K562 (cell line): ENCODE results near the gene GET3. TPM values are rescaled to one million over a fixed set of nuclear protein-coding genes. Genes with fewer than 3 reads are reported as not detected.
A peak's percentile ranks its signal among the peaks of the same experiment; 100 is the strongest.

Experiments
- ARID3B ChIP-seq: fragments of 250-450 bp; sonication (Bioruptor Pico); IDR thresholded peaks from 2 replicates; pipeline ENCODE4 v1.4.0; 2020; ENCODE audit warnings: borderline replicate concordance
- BRCA1 ChIP-seq, 2 experiments: fragments of 450-650 bp in 1 of 2; sonication (generic) in 1 of 2; formaldehyde crosslinking in 1 of 2; IDR thresholded peaks; 2 replicates each; pipeline versions ENCODE4 v1.5.0 to v1.6.1; 2017 to 2020; ENCODE audit warnings: mild to moderate bottlenecking in 1 of 2, missing genetic modification reagents in 1 of 2
- EHMT2 ChIP-seq: fragments of 450-650 bp; IDR thresholded peaks from 2 replicates; pipeline ENCODE4 v1.6.1; 2018; ENCODE audit warnings: antibody characterized with exemption
- IRF2 ChIP-seq: sonication (generic); formaldehyde crosslinking; IDR thresholded peaks from 2 replicates; pipeline ENCODE4 v1.8.1; 2022; ENCODE audit warnings: mild to moderate bottlenecking, missing genetic modification reagents
- NR4A1 ChIP-seq, 2 experiments: fragments of 250-450 bp in 1 of 2; fragments of 450-650 bp in 1 of 2; sonication (Bioruptor Pico) in 1 of 2; IDR thresholded peaks; 2 replicates each; pipeline versions ENCODE4 v1.4.0 to v1.6.1; 2016 to 2020; ENCODE audit warnings: mild to moderate bottlenecking in 2 of 2, missing compliant biosample characterization in 1 of 2, missing genetic modification characterization in 1 of 2, moderate library complexity in 1 of 2
- PCBP1 ChIP-seq: fragments of 200-400 bp; formaldehyde crosslinking; IDR thresholded peaks from 2 replicates; pipeline ENCODE4 v1.6.1; 2018; ENCODE audit warnings: mild to moderate bottlenecking, low read depth, low read length; ENCODE audit not compliant: poor library complexity, severe bottlenecking
- POLR2G ChIP-seq: fragments of 200-400 bp; formaldehyde crosslinking; IDR thresholded peaks from 2 replicates; pipeline ENCODE4 v1.6.1; 2017; ENCODE audit warnings: low read depth, mild to moderate bottlenecking, antibody characterized with exemption, low read length, moderate library complexity
- RUNX1 ChIP-seq: sonication (generic); IDR thresholded peaks from 2 replicates; pipeline ENCODE4 v1.6.1; 2016; ENCODE audit warnings: antibody characterized with exemption, low read depth
- SAFB ChIP-seq: fragments of 200-400 bp; formaldehyde crosslinking; IDR thresholded peaks from 2 replicates; pipeline ENCODE4 v1.6.1; 2017; ENCODE audit warnings: low read depth, low read length, borderline replicate concordance
- SPI1 ChIP-seq: IDR thresholded peaks from 2 replicates; pipeline ENCODE4 v1.6.1; 2011; ENCODE audit warnings: low read depth, low read length, control low read depth, borderline replicate concordance
- SRSF9 ChIP-seq: fragments of 200-400 bp; formaldehyde crosslinking; IDR thresholded peaks from 2 replicates; pipeline ENCODE4 v1.6.1; 2017; ENCODE audit warnings: low read depth, low read length, borderline replicate concordance
- YY1 ChIP-seq, 3 experiments: IDR thresholded peaks; 2 replicates each; pipeline ENCODE4 v1.6.1; 2011; ENCODE audit warnings: low read length in 2 of 3, mild to moderate bottlenecking in 2 of 3, moderate library complexity in 2 of 3, borderline replicate concordance in 1 of 3, control low read depth in 1 of 3, low read depth in 1 of 3; ENCODE audit not compliant: insufficient read depth in 3 of 3, insufficient replicate concordance in 2 of 3, control insufficient read depth in 1 of 3, insufficient read length in 1 of 3; ENCODE audit errors: extremely low read depth in 1 of 3
- ZBTB11 ChIP-seq, 3 experiments: fragments of 200-800 bp in 1 of 3; fragments of 250-450 bp in 1 of 3; fragments of 450-650 bp in 1 of 3; sonication (Bioruptor Pico) in 1 of 3; sonication (Bioruptor generic) in 1 of 3; formaldehyde crosslinking in 1 of 3; IDR thresholded peaks; 2 replicates each; pipeline versions ENCODE4 v1.6.1 to v1.8.0; 2016 to 2022; ENCODE audit warnings: mild to moderate bottlenecking in 2 of 3, missing genetic modification characterization in 2 of 3, missing compliant biosample characterization in 1 of 3, moderate library complexity in 1 of 3
- ZFP30 ChIP-seq: fragments of 250-450 bp; sonication (Bioruptor Pico); IDR thresholded peaks from 2 replicates; pipeline ENCODE4 v1.8.0; 2022; ENCODE audit warnings: moderate library complexity, mild to moderate bottlenecking, inconsistent platforms, borderline replicate concordance
- ZNF124 ChIP-seq: sonication (generic); formaldehyde crosslinking; IDR thresholded peaks from 2 replicates; pipeline ENCODE4 v1.8.1; 2022; ENCODE audit warnings: missing genetic modification reagents
- ZNF282 ChIP-seq: sonication (generic); formaldehyde crosslinking; IDR thresholded peaks from 2 replicates; pipeline ENCODE4 v1.8.1; 2023; ENCODE audit warnings: missing genetic modification reagents
- ZSCAN32 ChIP-seq: fragments of 450-650 bp; formaldehyde crosslinking; IDR thresholded peaks from 2 replicates; pipeline ENCODE4 v1.4.0; 2020; ENCODE audit warnings: mild to moderate bottlenecking, moderate library complexity
- polyA plus RNA-seq, 8 experiments: library from polyadenylated mRNA; depleted of rRNA in 4 of 8; stranded (reverse) in 5 of 8; unstranded in 3 of 8; fragments of >200 nt; fragmentation: Nextera tagmentation in 2 of 8; fragmentation: Illumina TruSeq in 1 of 8; extraction: Ambion mirVana in 2 of 8; extraction: Trizol in 1 of 8; gene quantifications; 2 replicates each; pipeline versions ENCODE4 v1.2.1 to v1.2.3, GENCODE V29; 2011 to 2014; ENCODE audit warnings: inconsistent platforms in 1 of 8, missing spikeins in 1 of 8
- total RNA-seq, 7 experiments: library from RNA; depleted of rRNA in 6 of 7; stranded (reverse); fragments of >200 nt in 6 of 7; fragmentation: Illumina TruSeq in 2 of 7; extraction: Trizol in 2 of 7; gene quantifications; 2 replicates each; pipeline versions ENCODE4 v1.2.1 to v1.2.3, GENCODE V29; 2011 to 2021; ENCODE audit warnings: low replicate concordance in 1 of 7

The GET3 gene
- total and polyA plus RNA-seq, 9 of the 15 experiments (the other 6 are each of a cell fraction or from before 2014, with no cell fraction given) = 8.3 to 83.5 (median 51.8) TPM

GRCh38 chr19:12774588-12775555, 37.6 kb downstream of the GET3 start, which contains the start of gene HOOK2 (continued):
- no peak for TF ChIP-seq ZBTB11 (CRISPR knock-in tag; IDR thresholded peaks at IDR 0.05)
- no peak for TF ChIP-seq RUNX1
- peak; percentile 30 for TF ChIP-seq PCBP1
- TF ChIP-seq NR4A1 (CRISPR knock-in tag; IDR thresholded peaks at IDR 0.05) = no peak
- no peak for TF ChIP-seq NR4A1 (tag; IDR thresholded peaks at IDR 0.05)
- no peak for TF ChIP-seq BRCA1 (IDR thresholded peaks at IDR 0.05)
- 0 out of 2 replicates have a peak, but pooled peaks have one; percentile 67 for TF ChIP-seq BRCA1 (CRISPR knock-in tag; IDR thresholded peaks at IDR 0.05)
- TF ChIP-seq SPI1 = no peak
- 0 out of 2 replicates have a peak, but pooled peaks have one; percentile 53 for TF ChIP-seq ARID3B (CRISPR knock-in tag)
- no peak for TF ChIP-seq EHMT2
- TF ChIP-seq SAFB = 0 out of 2 replicates have a peak, but pooled peaks have one; percentile 22
- TF ChIP-seq ZFP30 (CRISPR knock-in tag) = no peak
- TF ChIP-seq ZNF282 (CRISPR knock-in tag) = 0 out of 2 replicates have a peak, but pooled peaks have one; percentile 49
- peak; percentile 78 for TF ChIP-seq POLR2G
- TF ChIP-seq ZSCAN32 = 0 out of 2 replicates have a peak, but pooled peaks have one; percentile 13
- TF ChIP-seq SRSF9 = no peak
- TF ChIP-seq ZNF124 (CRISPR knock-in tag) = 0 out of 2 replicates have a peak, but pooled peaks have one; percentile 20
- peak; percentile 70; the same call in 1 of the 2 replicates for TF ChIP-seq IRF2 (CRISPR knock-in tag)
- TF ChIP-seq YY1 (IDR thresholded peaks at IDR 0.05; ENCODE audit: borderline replicate concordance in 1 of 3, control insufficient read depth in 1 of 3, extremely low read depth in 1 of 3, insufficient read depth in 3 of 3, insufficient read length in 1 of 3, insufficient replicate concordance in 2 of 3, low read depth in 1 of 3, low read length in 2 of 3) = no peak
